Anterior cingulate cortex (tissue), 58 donors: Measurements from ENCODE around the gene TBC1D3I.
"Not testable (repeated sequence)": the region's sequence is repeated elsewhere in the genome, so short reads cannot be mapped to it uniquely, and the experiment has no call there.

Experiments used
- DNase-seq, 58 donors: peaks; one replicate each; lab custom pipeline; 2025; lab: John Stamatoyannopoulos, UW

TBC1D3I gene

DNA sequence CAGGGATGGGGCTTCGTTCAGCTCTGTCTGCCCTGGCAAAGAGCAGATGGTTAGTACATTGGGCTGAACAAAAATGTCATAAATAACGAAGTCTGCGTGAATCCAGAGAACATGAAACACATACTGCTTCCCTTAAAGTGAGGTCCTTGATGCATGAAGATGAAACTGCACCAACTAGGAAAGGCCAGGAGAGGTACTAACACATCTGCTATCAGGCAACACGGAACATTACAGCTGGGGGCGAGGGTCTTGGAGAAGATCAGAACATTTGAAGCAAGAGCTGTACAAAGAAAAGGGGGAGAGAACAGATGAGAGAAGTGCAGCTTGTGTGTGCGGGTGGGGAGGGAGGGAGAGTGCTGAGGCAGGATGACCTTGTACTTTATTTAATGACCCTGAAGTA is 57.0 kb downstream of the TBC1D3I start:
- DNase-seq = not testable (repeated sequence)

DNA sequence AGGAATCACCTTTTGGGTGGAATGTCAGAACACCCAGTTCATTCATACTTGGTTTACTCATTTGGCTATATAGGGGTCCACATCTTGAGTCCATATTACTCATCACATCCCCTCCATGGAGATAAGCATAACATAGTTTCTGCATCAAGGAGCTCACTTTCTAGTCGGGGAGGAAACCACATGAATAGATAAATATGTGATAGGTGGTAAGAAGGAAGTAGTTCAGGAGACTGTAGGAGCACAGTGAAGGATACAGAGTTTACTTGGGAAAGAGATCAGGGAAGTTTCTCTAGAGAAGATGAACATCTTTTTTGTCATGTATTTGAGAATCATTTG is 57.9 kb downstream of the TBC1D3I start:
- DNase-seq = not testable (repeated sequence)

DNA sequence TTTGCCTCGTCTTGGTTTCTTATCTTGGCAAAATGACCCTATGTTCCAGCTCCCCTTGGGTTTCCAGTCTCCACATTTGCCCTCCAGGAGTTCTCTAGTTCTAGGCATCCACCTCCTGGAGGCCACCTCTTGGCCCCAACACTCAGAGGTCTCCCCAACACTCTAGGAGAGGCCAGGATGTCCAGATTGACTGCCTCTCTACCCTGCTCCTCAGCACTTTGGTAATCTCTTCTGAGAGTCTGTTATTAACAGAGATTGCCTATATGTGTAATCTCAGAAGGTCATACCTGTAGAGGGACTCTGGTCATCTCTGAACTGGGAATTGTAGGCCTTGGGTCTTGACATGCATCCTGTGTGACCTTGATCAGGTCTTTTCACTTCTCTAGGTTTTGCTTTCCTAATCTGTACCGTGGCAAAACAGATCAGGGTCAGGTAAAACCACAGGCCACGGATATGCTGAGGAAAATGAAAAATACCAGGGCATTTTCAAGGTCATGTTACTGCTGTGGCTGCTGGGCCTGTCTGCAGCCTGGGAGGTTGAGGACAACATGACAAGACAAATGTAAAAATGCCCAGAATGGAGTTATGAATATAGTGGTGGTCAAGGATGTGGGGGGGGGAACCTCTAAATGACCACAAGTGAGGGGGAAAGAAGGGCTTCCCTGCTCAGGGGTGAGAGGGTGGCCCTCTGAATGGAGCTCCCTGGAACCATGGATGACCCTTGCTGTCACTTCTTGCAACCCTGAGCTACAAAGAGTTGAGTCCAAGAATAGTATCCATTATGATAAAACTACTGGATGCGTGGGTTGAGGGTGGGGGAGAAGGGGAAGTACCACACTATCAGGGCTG is 58.5 kb downstream of the TBC1D3I start:
- no peak for DNase-seq

DNA sequence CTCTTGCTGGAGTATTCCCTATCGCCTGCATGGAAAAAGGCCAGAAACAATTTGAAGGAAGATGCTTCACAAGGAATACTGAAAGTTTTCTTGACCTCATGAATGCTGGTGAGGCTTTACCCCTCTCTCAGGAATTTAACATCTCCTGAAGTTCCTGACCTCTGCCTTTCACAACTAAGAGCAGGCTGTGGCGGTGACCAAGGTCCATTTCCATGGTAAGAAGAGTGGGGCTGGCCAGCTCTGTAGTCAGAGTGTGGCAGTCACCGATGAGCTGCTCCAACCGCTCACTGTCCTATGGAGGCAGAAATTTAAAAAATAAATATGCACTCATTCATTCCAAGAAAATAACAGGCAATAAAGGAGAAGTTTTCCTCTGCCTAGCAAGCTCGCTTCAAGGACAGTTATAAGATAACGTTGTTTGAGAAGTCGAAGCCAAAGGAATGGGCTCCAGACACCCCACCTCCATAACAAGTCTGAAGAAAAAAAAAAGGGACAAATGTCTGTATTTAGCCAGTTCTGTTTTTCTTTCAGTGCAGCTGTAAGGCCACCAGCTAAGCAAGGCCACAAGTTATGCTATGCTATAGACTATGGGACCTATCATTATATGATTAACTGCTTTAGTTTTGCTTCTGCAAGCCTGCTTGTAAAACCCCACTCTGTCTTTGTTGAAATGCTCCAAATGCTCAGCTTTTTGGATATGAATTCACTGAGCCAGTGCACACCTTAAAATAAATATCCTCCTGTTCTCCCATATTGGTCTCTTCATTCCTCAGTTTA is 59.5 kb downstream of the TBC1D3I start:
- DNase-seq = no peak
